Type B pancreatic cell (in vitro differentiated cells): Measurements from ENCODE around the gene MCEMP1. TPM values are rescaled to one million over a fixed set of nuclear protein-coding genes. Genes with fewer than 3 reads are reported as not detected.

Experiments
- DNase-seq: peaks from one replicate; pipeline ENCODE4 v3.0.0; 2021; ENCODE audit warnings: mixed read lengths; ENCODE audit not compliant: unreplicated experiment; ENCODE audit errors: extremely low spot score
- H3K27ac Mint-ChIP-seq: 2 replicates; pipeline ENCODE4 v1.8.0; 2021; ENCODE audit warnings: mild to moderate bottlenecking, mixed read lengths
- H3K27me3 Mint-ChIP-seq: 2 replicates; pipeline ENCODE4 v1.8.0; 2021; ENCODE audit warnings: mixed read lengths
- H3K36me3 Mint-ChIP-seq: 2 replicates; pipeline ENCODE4 v1.8.0; 2021; ENCODE audit warnings: mixed read lengths
- H3K4me1 Mint-ChIP-seq: one replicate; pipeline ENCODE4 v1.8.0; 2021; ENCODE audit warnings: mixed read lengths; ENCODE audit not compliant: unreplicated experiment
- H3K4me3 Mint-ChIP-seq: 2 replicates; pipeline ENCODE4 v1.8.0; 2021; ENCODE audit warnings: mild to moderate bottlenecking, mixed read lengths
- H3K9me3 Mint-ChIP-seq: 2 replicates; pipeline ENCODE4 v1.8.0; 2021; ENCODE audit warnings: mixed read lengths
- total RNA-seq: library from RNA; stranded (reverse); gene quantifications from 2 replicates; pipeline ENCODE4 v1.2.1, GENCODE V29; 2021; ENCODE audit warnings: low replicate concordance
- TF ChIP-seq, protein P1 (sequence below): fragments of 200-600 bp; sonication (generic); conservative IDR thresholded peaks from 2 replicates; pipeline ENCODE4 v1.5.0; 2021; ENCODE audit warnings: antibody characterized with exemption, mild to moderate bottlenecking

Gene MCEMP1
- total RNA-seq, 1 donor from 2014 or later, result not detected

DNA sequence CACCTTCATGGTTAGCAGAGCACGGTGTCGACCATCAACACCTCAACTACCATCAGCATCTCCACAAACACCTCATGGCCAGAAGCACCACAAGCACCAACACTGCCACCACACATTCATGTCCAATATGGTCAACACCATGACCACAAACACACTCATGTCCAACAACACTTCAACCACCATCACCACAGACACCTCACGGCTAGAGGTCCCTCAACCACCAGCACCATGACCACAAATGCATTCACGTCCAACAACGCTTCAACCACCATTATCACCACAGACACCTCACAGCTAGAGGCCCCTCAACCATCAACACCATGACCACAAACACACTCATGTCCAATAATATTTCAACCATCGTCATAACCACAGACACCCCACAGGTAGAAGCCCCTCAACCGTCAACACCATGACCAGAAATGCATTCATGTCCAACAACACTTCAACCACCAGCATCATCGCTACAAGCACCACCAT is 13.9 kb downstream of the MCEMP1 start:
- H3K36me3 Mint-ChIP-seq, result no peaks in the 10 kb centered on the region
- H3K9me3 Mint-ChIP-seq, result no peaks in the 10 kb centered on the region
- no peak for DNase-seq
- TF ChIP-seq, protein P1, sequence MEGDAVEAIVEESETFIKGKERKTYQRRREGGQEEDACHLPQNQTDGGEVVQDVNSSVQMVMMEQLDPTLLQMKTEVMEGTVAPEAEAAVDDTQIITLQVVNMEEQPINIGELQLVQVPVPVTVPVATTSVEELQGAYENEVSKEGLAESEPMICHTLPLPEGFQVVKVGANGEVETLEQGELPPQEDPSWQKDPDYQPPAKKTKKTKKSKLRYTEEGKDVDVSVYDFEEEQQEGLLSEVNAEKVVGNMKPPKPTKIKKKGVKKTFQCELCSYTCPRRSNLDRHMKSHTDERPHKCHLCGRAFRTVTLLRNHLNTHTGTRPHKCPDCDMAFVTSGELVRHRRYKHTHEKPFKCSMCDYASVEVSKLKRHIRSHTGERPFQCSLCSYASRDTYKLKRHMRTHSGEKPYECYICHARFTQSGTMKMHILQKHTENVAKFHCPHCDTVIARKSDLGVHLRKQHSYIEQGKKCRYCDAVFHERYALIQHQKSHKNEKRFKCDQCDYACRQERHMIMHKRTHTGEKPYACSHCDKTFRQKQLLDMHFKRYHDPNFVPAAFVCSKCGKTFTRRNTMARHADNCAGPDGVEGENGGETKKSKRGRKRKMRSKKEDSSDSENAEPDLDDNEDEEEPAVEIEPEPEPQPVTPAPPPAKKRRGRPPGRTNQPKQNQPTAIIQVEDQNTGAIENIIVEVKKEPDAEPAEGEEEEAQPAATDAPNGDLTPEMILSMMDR, result no peak
- no peaks in the 10 kb centered on the region for H3K4me1 Mint-ChIP-seq
- H3K27me3 Mint-ChIP-seq, result peaks cover 3% of the 10 kb centered on the region
- H3K27ac Mint-ChIP-seq, result no peak overlapping the region
- H3K4me3 Mint-ChIP-seq, result no peak overlapping the region

DNA sequence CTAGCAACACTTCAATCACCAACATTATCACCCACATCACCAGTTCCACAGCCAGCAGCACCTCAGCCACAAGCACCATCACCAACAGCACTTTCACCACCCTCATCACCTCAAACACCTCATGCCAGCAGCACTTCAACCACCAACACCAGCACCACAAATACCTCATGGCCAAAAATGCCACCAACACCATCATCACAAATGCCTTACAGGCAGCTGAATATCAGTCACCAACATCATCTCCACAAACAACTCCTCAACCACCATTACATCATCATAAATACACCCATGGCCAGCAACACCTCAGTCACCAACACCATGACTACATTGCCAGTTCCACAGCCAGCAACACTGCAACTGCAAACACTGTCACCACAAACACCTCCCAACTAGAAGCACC is 14.6 kb downstream of the MCEMP1 start:
- TF ChIP-seq, protein P1, result no peak
- H3K27me3 Mint-ChIP-seq, result peaks cover 4% of the 10 kb centered on the region
- H3K27ac Mint-ChIP-seq, result no peak overlapping the region
- DNase-seq, result no peak
- H3K4me3 Mint-ChIP-seq, result no peak overlapping the region
- H3K4me1 Mint-ChIP-seq, result no peaks in the 10 kb centered on the region
- no peaks in the 10 kb centered on the region for H3K36me3 Mint-ChIP-seq
- no peaks in the 10 kb centered on the region for H3K9me3 Mint-ChIP-seq

DNA sequence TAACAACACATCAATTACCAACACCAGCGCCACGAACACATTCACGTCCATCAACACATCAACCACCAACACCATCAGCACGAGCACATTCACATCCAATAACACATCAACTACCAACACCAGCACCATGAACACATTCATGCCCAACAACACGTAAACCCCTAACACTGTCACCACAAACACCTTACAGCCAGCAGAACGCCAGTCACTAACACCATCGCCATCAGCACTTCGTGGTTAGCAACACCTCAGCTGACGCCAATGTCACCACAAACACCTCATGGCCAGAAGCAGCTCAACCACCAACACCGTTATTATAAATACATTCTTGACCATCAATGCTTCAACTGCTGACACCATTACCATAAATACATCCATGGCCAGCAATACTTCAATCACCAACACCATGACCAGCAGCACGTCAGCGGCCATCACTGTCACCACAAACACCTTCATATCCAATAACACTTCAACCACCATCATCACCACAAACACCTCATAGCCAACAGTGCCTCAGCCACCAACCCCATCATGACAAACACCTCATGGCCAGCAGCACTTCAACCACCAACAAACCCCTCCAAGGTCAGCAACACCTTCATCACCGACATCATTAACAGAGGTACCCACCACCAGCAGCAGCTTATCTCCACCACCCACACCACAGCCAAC is 15.7 kb downstream of the MCEMP1 start:
- Mint-ChIP-seq H3K4me3 (no peak overlapping the region), H3K4me1 (no peaks in the 10 kb centered on the region), H3K27ac (no peak overlapping the region), H3K9me3 (no peaks in the 10 kb centered on the region), H3K27me3 (peaks cover 5% of the 10 kb centered on the region), H3K36me3 (no peaks in the 10 kb centered on the region)
- DNase-seq, result no peak
- TF ChIP-seq, protein P1, result no peak

DNA sequence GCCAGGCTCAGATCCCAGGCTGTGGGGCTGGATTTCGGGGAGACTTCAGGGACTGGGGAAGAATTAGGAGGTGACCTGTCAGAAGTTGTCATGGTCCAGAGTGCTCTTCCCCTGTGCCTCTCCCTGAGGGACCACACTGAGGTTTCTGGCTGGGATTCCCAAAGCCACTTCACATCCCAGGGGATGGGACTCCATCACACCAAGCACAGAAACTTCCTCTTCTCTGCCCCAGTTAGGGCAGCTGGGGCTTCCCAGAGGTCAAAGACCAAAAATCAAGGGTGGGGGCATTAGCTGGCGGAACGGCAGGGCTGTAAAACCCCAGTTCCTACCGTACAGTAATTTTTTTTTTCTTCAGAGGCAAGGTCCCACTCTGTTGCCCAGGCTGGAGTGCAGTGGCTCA is 17.6 kb downstream of the MCEMP1 start:
- TF ChIP-seq, protein P1, result no peak
- peaks cover 11% of the 10 kb centered on the region for H3K27me3 Mint-ChIP-seq
- H3K36me3 Mint-ChIP-seq, result no peaks in the 10 kb centered on the region
- no peak overlapping the region for H3K27ac Mint-ChIP-seq
- no peaks in the 10 kb centered on the region for H3K9me3 Mint-ChIP-seq
- DNase-seq, result no peak
- no peaks in the 10 kb centered on the region for H3K4me1 Mint-ChIP-seq
- H3K4me3 Mint-ChIP-seq, result no peak overlapping the region

DNA sequence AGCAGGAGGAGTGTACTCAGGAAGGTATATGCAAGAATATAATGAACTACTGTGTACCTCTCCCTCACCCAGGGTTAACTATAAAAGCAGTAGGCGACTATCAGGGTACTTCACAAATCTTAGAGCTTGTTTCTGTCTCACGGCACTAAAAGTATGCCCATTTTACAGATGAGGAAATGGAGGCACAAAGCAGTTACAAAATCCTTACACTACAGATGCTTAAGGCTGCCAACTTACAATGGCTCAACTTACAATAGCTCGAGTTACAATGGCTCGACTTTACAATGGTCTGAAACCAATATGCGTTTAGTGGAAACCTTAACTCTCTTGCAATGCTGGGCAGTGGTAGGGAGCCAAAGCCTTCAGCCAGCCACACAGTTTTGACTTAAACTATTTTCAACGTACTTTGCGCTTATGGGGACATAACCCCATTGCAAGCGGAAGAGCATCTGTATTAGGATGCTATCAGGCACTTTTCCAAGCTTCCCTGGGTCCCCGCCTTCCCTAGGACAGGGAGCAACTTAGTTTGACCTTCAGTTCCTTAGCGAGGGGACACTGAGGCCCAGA is 20.9 kb downstream of the MCEMP1 start:
- Mint-ChIP-seq H3K27ac (no peak overlapping the region), H3K36me3 (no peaks in the 10 kb centered on the region), H3K4me1 (no peaks in the 10 kb centered on the region), H3K4me3 (no peak overlapping the region), H3K9me3 (no peaks in the 10 kb centered on the region), H3K27me3 (peaks cover 23% of the 10 kb centered on the region)
- TF ChIP-seq, protein P1, result no peak
- DNase-seq, result no peak
